22Rv1 (cell line): ENCODE results near the gene PTPN3.

Experiments used
- H3K27ac ChIP-seq: fragments of 450-650 bp; 2 replicates; pipeline ENCODE4 v1.5.1; 2017
- ZFX ChIP-seq: fragments of 450-650 bp; IDR thresholded peaks from 2 replicates; pipeline ENCODE4 v1.6.1; 2017; ENCODE audit warnings: antibody characterized with exemption, borderline replicate concordance
- TF ChIP-seq, protein P1 (sequence below): fragments of 450-650 bp; IDR thresholded peaks from 2 replicates; pipeline ENCODE4 v1.5.1; 2017; ENCODE audit warnings: mild to moderate bottlenecking

Gene PTPN3

DNA sequence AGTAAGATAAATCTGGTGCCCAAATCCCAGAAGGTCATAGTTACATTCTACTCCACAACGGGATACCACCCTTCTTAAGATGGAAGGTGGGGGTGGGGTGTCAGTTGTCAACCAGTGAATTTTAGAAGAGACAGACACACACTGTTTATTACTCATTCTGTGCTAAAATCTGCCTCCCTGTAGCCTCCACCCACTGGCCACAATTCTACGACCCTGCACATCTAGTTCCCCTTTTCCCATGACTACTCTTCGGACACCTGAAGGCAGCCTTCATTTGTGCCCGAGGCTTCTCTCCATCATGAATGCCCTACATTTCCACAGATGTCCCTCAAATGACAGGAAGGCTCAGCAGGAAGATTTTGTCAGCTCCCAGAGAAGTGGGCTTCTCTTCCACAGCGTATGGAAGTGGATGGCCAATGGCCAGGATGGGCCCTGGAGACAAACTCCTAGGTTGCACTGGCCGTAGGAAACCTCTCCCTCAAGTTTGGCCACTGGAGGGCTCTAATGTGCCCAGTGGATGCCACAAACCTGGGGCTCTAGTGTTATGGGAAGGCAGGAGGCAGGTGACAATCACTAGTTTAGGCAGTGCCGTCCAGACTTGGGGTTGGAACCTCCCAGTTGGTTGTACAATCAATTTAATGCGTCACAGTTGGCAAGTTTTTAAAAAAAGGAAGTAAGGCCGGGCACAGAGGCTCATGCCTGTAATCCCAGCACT lies 46.6 kb downstream of the PTPN3 start:
- TF ChIP-seq, protein P1, sequence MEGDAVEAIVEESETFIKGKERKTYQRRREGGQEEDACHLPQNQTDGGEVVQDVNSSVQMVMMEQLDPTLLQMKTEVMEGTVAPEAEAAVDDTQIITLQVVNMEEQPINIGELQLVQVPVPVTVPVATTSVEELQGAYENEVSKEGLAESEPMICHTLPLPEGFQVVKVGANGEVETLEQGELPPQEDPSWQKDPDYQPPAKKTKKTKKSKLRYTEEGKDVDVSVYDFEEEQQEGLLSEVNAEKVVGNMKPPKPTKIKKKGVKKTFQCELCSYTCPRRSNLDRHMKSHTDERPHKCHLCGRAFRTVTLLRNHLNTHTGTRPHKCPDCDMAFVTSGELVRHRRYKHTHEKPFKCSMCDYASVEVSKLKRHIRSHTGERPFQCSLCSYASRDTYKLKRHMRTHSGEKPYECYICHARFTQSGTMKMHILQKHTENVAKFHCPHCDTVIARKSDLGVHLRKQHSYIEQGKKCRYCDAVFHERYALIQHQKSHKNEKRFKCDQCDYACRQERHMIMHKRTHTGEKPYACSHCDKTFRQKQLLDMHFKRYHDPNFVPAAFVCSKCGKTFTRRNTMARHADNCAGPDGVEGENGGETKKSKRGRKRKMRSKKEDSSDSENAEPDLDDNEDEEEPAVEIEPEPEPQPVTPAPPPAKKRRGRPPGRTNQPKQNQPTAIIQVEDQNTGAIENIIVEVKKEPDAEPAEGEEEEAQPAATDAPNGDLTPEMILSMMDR, result peak; percentile 22; the same call in 1 of the 2 replicates
- TF ChIP-seq ZFX, result no peak

DNA sequence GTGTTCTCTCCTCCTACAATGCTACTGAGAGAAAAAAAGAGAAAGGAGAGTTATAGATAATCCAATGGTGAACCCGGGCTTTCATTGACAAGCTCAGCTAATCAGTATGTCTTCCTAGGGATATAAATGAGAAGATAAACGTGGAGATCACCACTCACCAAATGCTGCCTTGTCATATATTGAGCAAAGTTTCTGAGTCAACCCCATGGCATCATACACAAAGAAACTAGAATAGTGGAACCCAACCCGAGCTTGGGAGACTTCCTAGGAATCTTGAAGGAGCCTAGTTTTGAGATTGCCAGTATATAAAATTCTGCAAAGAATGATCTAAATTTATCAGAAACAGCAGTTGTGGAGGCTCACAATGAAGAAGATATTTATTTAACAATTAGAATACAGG lies 47.8 kb downstream of the PTPN3 start:
- TF ChIP-seq, protein P1, result no peak
- TF ChIP-seq ZFX, result no peak
- no peak overlapping the region for H3K27ac ChIP-seq

More for the DNA sequence above, 46.6 kb downstream of the PTPN3 start:
- H3K27ac ChIP-seq, result no peak overlapping the region

DNA sequence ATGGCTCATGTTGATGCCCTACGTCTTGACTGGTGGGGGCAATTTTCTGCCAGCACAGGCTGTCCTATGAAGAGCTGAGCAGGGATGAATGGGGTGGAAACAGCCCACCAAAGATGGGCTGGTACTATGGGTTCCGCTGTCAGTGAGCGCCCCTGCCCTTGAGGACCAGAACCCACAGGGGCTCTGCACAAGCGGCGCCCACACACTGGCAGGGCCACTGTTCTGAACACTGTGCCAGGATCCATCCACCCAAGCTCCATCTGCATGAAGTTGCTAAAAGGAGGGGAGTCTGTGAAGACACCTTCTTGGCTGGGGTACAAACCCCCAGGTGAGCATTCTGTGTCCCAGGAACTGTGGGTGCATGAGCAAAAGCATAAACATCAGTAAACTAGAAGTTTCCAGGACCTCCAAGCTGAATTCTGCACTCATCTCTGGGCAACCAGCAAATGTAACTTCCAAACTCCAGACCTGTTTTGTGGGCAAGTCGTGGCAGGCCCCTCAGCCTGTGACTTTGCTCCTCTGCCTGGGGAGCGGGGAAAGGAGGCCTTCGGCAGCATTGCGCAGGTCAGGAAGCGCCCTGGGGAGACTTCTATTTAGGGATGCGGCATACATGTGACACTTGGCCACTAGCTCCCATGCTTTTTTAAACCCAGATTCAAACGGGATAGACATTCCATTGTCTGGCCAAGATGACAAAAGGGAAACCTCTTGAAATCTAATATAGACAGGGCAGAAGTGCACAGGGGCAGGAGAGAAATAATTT lies 48.9 kb downstream of the PTPN3 start:
- TF ChIP-seq, protein P1, result no peak
- no peak for TF ChIP-seq ZFX
- no peak overlapping the region for H3K27ac ChIP-seq

DNA sequence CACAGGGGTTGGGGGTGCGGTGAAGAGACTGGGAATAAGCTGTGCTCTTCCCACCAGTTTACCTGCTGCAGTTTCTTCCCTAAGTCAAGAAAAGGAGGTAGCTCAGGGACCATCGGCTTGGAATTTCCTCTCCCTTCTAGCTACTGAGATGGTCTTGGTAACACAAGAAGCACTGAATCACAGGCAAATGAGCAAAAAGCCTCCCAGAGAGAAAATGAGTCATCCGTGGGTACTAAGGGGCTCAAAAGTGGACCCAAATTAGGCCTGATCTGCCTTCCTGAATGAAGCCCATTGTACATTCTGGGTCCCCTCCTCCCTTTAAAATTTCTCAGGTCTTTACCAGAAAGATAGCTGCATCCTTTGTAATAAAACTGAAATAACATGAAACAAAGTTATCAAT lies 49.9 kb downstream of the PTPN3 start:
- TF ChIP-seq ZFX, result no peak
- TF ChIP-seq, protein P1, result no peak
- H3K27ac ChIP-seq, result no peak overlapping the region

DNA sequence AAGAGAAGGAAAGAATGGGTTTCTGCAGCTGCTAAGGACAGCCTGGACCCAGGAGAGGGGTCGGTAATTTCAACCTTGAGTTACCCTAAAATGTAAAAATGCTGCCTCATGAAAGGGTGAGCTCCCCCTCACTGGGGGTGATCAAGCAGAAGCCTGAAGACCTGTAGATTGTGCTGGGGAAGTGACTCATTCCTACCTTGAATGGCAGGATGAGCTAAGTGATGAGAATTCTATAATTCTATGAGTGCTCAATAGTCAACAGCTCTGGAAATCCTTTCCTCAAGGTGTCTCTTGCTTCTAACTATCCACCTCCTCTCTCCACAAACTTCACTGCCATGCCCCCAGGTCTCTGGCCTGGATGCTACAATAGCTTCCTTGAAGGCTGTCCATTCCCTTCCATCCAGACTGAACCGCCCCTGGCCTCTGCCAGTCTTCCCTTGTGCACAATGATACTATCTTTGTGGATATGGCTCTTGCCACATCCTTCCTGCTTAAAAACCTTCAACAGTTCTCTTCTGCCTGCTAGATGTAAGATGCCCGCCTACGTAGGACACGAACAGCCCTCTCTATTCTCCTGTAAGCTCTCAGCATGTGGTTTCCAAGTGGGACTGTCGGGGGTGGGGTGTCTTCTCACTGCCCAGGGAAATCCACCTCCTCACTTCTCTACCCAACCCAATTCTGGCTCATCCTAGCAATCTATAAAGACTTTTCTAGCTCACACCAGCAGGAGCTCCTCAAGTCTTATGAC lies 50.6 kb downstream of the PTPN3 start:
- H3K27ac ChIP-seq, result no peak overlapping the region
- TF ChIP-seq, protein P1, result no peak
- TF ChIP-seq ZFX, result no peak

DNA sequence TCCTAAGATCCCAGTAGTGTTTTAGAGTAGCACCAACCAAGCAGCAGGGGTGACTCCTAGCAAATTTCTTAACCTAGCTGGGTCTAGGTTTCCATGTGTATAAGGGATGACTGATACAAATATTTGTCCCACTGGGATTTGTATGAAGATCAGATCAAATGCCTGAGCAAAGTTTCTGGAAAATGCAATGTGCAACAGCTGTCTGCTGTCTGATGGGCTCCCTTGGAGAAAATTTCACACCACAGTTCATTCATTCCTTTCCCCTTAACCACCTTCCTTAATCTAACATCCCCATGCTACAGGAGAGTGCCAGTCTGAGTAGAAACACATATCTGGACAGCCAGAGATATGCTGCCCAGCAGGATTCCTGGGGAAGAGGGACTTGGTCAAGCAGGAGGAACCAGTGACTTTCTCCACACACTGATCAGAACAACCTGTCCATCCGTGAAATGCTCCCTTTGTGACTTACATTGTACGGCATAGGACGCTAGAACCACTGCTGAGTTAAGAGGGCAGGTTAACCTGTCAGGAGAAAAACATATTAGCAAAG lies 53.3 kb downstream of the PTPN3 start:
- TF ChIP-seq ZFX, result no peak
- TF ChIP-seq, protein P1, result no peak
- H3K27ac ChIP-seq, result no peak overlapping the region
